ENCODE results near the gene LRTM2. TPM values are rescaled to one million over a fixed set of nuclear protein-coding genes. Genes with fewer than 3 reads are reported as not detected.

The LRTM2 gene
- total RNA-seq, 1 experiment from 2014 or later: 0.07 TPM

DNA sequence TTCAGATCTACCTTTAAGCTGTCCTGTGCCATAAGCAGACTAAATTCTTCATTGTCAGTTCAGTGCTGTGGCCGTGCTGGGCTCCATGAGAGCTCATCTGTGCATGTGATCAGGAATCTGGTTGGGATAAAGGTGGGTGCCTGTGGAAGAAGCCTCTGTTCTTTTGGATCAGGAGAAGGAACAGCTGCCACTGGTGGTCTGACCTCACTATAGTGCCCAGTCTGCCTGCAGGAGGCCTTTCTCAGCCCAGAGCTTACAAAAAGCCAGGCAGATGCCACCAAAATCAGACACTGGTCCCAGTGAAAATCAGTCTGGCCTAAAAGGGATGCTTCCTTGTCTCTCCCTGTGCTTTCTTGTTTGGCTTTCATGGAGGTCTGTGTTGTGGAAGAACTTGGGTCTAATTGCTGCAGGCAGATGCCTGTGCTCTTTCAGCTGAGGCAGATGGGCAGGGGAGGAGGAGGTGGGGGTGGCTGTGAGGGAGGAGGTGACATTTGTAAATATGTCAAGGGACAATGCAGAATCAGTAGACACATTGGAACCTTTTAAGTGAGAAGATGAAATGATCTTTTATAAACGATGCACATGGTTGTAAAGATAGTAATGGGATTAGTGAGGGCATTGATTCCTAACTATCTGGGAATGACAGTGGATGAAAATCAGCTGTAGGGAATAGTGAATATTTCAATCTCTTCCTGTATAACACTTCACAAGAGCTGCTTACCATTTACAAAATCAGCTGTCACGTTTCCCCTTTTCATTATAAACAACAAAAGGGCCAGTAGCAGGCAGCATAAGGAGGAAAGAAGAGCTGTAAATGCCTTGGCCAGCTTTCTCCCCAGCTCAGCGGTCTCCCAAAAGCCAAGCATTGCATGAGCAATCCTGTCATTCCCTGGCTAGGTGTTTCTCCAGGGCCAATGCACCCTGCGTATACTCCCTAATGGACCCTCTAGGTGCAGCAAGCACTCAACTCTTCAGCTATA is 53.5 kb downstream of the LRTM2 start (continued):
- TF ChIP-seq, protein P1, sequence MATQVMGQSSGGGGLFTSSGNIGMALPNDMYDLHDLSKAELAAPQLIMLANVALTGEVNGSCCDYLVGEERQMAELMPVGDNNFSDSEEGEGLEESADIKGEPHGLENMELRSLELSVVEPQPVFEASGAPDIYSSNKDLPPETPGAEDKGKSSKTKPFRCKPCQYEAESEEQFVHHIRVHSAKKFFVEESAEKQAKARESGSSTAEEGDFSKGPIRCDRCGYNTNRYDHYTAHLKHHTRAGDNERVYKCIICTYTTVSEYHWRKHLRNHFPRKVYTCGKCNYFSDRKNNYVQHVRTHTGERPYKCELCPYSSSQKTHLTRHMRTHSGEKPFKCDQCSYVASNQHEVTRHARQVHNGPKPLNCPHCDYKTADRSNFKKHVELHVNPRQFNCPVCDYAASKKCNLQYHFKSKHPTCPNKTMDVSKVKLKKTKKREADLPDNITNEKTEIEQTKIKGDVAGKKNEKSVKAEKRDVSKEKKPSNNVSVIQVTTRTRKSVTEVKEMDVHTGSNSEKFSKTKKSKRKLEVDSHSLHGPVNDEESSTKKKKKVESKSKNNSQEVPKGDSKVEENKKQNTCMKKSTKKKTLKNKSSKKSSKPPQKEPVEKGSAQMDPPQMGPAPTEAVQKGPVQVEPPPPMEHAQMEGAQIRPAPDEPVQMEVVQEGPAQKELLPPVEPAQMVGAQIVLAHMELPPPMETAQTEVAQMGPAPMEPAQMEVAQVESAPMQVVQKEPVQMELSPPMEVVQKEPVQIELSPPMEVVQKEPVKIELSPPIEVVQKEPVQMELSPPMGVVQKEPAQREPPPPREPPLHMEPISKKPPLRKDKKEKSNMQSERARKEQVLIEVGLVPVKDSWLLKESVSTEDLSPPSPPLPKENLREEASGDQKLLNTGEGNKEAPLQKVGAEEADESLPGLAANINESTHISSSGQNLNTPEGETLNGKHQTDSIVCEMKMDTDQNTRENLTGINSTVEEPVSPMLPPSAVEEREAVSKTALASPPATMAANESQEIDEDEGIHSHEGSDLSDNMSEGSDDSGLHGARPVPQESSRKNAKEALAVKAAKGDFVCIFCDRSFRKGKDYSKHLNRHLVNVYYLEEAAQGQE (IDR thresholded peaks at IDR 0.05; ENCODE audit: low read depth): no peak
- no peak for TF ChIP-seq CBX3 (IDR thresholded peaks at IDR 0.05; ENCODE audit: low read depth)
- TF ChIP-seq YY1 (IDR thresholded peaks at IDR 0.05; ENCODE audit: extremely low read depth, insufficient replicate concordance, low read depth, low read length): no peak
- TF ChIP-seq EZH2 (IDR thresholded peaks at IDR 0.05): no peak
- TF ChIP-seq POLR2AphosphoS5 (IDR thresholded peaks at IDR 0.05; ENCODE audit: low read depth, low read length): no peak
- TF ChIP-seq ZBTB33 (IDR thresholded peaks at IDR 0.05; ENCODE audit: extremely low read depth, insufficient replicate concordance, low read length): no peak
- no peak for TF ChIP-seq TCF7L2 (IDR thresholded peaks at IDR 0.05; ENCODE audit: borderline replicate concordance, extremely low read depth, insufficient read depth, insufficient read length)
